H54 (cell line): ENCODE measurements around the gene ENTPD7.

ENCODE experiments used
- DNase-seq: peaks from one replicate; pipeline ENCODE4 v3.0.0; 2011; ENCODE audit warnings: low spot score, mixed read lengths; ENCODE audit not compliant: insufficient read length
- FAIRE-seq: peaks from 3 replicates; lab custom pipeline; 2011; peaks lifted over from hg19 to GRCh38; lab: Jason Lieb, UNC
- POLR2A ChIP-seq: IDR thresholded peaks from 2 replicates; pipeline ENCODE4 v1.6.1; 2011; ENCODE audit warnings: low read depth, mild to moderate bottlenecking, low read length

ENTPD7 gene

DNA sequence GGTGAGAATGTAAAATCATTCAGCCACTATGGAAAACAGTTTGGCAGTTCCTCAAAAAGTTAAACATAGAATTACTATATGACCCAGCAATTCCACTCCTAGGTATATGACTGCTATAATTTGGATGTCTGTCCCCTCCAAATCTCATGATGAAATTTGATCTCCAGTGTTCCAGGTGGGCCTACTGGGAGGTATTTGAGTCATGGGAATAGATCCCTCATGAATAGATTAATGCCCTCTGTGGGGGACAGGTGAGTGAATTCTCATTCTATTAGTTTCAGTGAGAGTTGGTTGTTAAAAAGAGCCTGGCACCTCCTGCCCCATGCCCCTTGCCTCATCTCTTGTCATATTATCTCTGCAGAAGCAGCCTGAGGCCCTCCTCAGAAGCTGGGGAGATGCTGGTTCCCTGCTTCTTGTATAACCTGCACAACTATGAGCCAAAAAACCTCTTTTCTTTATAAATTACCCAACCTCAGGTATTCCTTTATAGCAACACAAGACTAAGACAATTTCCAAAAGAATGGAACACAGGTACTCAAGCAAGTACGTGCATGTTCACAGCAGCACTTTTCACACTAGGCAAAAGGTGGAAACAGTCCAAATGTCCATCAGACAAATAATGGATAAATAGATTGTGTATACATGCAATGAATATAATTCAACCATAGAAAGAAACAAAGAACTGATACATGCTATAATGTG is 30.2 kb upstream of the ENTPD7 start:
- no peak for FAIRE-seq
- TF ChIP-seq POLR2A, result no peak

DNA sequence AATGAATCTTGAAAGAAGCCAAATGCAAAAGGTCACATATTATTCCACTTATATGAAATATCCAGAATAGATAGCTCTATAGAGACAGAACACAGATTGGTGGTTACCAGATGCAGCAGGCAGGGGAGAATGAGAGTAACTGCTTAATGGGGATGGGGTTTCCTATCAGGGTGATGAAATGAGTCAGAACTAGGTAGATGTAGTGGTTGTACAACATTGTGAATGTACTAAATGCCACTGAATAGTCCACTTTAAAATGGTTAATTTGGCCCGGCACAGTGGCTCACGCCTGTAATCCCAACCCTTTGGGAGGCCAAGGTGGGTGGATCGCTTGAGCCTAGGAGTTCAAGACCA is 29.7 kb upstream of the ENTPD7 start:
- no peak for TF ChIP-seq POLR2A
- DNase-seq (no peak), FAIRE-seq (no peak)

More for the DNA sequence above, 30.2 kb upstream of the ENTPD7 start:
- DNase-seq, result no peak

DNA sequence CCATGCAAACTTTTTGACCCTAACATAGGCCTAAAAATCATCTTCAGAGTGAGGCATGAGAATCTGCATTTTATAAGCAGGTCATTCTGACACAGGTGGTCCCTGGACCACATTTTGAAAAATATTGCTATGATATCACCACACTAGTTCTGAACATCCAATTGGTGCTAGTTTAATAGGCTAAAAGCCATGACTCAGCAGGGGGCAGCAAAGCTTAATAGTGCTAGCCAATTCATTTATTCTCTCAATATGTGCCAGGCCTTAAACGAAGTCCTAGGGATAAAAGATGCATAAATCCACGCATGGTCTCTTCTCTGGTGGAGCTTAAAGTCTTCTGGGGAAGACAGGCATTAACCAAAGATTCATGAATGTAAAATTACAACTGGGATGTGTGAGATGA is 28.9 kb upstream of the ENTPD7 start:
- DNase-seq (no peak), FAIRE-seq (no peak)
- no peak for TF ChIP-seq POLR2A

DNA sequence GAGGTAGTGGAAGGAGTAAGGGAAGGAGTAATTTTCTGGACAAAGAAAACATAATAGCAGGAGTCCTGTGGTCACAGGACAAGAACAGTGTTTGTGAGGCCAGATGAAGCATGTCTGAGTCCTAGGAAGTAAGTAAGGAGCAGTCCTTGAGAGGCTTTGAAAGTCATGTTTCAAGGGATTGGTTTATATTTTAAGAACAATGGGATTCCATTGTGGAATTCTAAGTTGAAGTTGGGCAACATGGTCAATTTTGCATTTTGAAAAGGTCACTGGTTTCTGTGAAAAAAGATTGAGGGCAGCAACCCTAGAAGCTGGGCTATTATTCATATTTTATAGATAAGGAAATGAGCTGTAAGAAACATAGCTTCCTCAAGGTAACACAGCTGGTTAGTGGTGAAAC is 28.3 kb upstream of the ENTPD7 start:
- no peak for TF ChIP-seq POLR2A
- FAIRE-seq (no peak), DNase-seq (no peak)

DNA sequence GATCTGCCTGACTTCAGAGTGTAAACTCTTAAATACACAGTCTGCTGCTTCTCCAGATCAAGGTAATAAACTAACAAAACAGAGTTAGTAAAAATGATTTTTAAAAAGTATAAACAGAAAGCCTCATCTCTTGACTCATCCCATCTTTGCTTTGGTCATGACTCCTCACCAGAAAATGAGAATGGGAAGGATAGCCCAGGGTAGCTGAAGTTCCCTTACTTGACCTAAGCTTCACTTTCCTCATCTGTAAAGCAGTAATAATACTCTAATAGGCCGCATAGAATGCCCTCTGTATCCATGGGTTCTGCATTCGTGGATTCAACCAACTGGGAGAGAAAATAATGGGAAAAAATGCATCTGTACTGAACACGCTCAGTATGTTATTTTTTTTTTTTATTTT is 27.8 kb upstream of the ENTPD7 start:
- FAIRE-seq (no peak), DNase-seq (no peak)

DNA sequence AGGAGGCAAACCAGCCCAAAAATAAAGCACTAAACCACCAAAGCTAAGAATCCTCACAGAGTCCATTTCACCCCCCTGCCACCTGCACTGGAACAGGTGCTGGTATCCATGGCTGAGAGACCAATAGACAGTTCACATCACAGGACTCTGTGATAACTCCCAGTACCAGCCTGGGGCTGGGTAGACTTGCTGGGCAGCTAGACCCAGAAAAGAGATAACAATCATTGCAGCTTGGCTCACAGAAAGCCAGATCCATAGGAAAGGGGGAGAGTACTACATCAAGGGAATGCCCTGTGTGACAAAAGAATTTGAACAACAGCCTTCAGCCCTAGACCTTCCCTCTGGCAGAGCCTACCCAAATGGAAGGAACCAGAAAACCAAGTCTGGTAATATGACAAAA is 25.5 kb upstream of the ENTPD7 start:
- DNase-seq, result no peak
- TF ChIP-seq POLR2A, result no peak
- no peak for FAIRE-seq

More for the DNA sequence above, 27.8 kb upstream of the ENTPD7 start:
- TF ChIP-seq POLR2A, result no peak

DNA sequence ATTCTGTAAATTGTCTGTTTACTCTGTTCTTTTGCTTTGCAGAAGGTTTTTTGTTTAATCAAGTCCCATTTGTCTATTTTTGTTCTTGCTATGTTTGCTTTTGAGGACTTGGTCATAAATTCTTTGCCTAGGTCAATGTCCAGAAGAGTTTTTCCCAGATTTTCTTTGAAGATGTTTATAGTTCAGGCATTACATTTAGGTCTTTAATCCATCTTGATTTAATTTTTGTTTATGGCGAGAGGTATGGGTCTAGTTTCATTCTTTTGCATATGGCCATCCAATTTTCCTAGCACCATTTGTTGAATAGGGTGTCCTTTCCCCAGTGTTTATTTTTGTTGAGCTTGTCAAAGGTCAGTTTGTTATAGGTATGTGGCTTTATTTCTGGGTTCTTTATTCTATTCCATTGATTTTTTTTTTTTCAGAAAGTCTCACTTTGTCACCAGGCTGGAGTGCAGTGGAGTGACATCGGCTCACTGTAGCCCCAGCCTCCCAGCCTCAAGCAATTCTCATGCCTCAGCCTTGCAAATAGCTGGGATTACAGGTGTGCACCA is 11.6 kb upstream of the ENTPD7 start:
- no peak for TF ChIP-seq POLR2A
- DNase-seq, result no peak
- FAIRE-seq, result no peak

DNA sequence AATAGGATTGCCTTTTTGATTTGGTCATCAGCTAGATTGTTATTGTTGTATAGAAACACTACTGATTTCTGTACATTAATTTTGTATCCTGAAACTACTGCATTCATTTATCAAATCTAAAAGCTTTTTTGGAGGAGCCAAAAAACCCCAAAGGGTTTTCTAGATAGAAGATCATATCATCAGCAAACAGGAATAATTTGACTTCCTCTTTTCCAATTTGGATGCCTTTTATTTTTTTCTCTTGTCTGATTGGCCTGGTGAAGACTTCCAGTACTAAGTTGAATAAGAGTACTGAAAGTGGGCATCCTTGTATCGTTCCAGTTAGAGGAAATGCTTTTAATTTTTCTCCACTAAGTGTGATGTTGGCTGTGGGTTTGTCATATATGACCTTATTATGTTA is 10.6 kb upstream of the ENTPD7 start:
- no peak for TF ChIP-seq POLR2A
- no peak for DNase-seq
- FAIRE-seq, result no peak

DNA sequence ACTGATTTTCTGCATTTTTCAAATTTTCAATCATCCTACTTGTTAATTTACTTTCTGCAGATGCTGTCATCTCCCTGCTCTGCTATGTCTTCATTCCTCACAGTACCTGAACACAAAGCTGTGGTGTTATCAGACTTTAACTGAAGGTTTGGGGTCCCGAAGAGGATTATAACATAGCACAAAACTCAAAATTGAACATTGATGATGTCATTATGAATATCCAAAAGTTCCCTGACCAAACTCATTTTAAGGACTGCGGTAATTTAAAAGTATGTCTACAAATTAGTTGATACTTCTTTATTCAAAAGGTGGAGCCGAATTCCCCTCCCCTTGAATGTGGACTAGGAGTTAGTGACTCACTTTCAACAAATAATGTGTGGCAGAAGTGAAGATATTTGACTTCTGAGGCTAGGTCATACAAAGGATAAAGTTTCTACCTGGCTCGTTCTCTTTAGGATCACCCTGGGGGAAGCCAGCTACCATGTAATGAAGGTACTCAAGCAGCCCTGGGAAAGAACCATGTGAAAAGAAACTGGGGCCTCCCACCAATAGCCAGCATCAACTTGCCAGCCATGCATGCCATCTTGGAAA is 6.4 kb upstream of the ENTPD7 start:
- no peak for TF ChIP-seq POLR2A
- DNase-seq (no peak), FAIRE-seq (no peak)

DNA sequence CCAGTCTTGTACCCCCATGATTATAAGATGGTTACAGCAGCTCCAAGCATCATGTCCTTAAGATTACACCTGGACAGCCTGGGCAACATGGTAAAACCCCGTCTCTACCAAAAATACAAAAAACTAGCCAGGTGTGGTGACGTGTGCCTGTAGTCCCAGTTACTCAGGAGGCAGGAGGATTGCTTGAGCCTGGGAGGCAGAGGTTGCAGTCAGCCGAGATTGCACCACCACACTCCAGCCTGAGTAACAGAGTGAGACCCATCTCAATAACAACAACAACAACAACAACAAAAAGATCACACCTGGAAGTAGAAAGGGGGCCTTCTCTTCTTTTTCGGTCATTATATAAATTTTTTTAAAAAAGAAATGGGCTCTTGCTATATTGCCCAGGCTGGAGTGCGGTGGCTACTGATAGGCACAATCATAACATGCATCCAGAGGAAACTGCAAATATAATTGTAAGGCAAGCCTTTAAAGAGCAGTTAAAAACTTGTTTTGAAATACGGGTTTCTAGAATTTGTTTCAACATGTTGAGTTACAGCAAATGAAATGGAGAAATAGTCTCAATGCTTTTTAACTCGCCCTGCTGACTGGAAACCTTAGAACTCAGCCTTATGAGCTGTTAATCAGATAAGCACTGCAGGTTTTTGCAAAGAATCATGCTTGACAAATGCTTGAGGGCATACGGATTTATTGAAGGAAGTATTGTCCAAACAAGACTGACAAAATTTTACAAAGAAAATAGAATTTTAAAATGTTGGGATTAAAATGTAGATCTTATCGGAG is 4.7 kb upstream of the ENTPD7 start:
- FAIRE-seq, result no peak

DNA sequence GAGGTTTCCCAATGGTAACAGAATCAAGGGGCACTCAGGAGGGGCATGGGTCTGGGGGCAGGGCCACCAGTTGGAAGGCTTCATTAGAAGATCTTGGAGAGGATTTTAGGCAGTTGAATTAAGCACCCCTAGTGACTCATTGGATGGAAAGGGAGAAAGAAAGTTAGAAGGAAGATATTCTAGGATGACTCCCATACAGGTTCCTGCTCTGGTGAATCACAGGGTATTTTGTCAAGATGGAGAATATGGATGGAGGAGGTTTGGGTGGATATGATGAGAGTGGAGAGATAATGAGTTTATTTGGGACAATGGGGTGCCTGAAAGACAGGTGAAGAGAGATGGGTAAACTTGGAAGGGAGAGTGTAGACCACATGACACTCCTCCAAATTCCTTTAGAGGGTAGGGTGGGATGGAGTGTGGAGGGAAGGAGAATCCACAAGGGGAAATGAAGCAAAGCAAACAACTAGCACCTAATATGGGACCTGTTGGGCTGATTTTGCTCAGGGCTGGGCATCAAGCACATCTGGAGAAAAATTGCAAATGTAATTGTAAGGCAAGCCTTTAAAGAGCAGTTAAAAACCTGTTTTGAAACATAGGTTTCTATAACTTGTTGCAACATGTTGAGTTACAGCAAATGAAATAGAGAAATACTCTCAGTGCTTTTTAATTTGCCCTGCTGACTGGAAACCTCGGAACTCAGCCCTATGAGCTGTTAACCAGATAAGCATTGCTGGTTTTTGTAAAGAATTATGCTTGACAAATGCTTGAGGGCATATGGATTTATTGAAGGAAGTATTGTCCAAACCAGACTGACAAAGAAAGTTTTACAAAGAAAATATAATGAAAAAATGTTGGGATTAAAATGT is 2.9 kb upstream of the ENTPD7 start:
- DNase-seq (no peak), FAIRE-seq (no peak)
- TF ChIP-seq POLR2A, result no peak

More for the DNA sequence above, 4.7 kb upstream of the ENTPD7 start:
- DNase-seq, result no peak
- no peak for TF ChIP-seq POLR2A

DNA sequence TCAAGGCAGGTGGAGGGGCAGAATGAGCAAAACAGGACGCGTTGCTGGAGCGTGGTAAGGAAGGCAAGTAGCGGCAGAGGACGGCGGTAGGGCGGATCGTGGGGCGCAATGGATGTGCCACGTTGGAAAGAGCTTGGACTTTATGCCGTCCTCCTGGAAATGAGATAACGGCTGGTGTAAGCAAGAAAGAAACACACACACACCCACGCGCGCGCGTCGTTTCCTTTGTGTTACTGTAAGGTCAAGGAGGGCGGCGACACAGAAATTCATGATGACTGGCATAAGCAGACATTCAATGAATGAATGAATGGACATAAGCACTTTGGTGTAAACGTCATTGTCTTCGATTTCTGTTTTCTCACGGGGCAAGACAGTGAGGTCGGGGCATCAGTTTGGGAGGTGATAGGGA is 683 bp upstream of the ENTPD7 start:
- no peak for TF ChIP-seq POLR2A
- DNase-seq (no peak), FAIRE-seq (no peak)

DNA sequence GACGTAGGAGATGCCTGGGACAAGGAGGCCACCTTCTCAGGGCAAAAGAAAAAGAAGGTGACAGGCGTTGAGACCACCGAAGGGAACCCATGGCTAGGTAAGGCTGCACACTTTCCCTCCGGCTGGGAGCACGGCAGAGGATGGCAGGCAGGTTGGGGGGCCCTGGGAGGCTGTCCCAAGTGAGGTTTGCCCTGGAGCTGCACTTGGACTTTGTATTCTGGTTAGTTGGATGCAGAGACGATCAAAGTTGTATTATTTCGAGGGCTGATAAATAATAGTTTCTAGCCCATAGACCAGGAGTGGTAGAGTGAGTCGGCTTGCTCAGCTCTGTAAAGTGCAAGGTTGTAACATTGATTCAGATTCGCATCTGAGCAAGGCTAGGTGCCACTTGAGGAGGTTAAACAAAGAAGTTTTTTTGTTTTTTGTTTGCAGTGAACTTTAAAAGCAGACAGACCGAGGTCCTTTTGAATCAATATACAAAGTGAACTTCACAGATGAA is 608 bp downstream of the ENTPD7 start:
- DNase-seq (no peak), FAIRE-seq (no peak)
- no peak for TF ChIP-seq POLR2A
